GM12878 (cell line): ENCODE results near the gene UGGT1. TPM values are rescaled to one million over a fixed set of nuclear protein-coding genes. Genes with fewer than 3 reads are reported as not detected.

ENCODE experiments used
- ATAC-seq: fragments of 200-7000 bp; cut with Tn5 transposase; 3 replicates; pipeline ENCODE4 v1.9.1; 2020; ENCODE audit warnings: mild to moderate bottlenecking, moderate library complexity
- BruUV-seq: library from RNA; stranded (reverse); fragments of 400-500 nt; replicated peaks from 2 replicates; lab custom pipeline; 2021; lab: Mats Ljungman, UMichigan
- CTCF ChIA-PET: fragments of 300-600 bp; sonication (Branson Sonifier 250); formaldehyde crosslinking; extraction: SDS; loops from one replicate; lab custom pipeline; 2021; ENCODE audit warnings: inconsistent platforms; lab: Yijun Ruan, JAX
- POLR2A ChIA-PET: fragments of 350-600 bp; formaldehyde crosslinking; extraction: SDS; loops from one replicate; lab custom pipeline; 2021; ENCODE audit warnings: inconsistent platforms; lab: Charles Lee
- RAD21 ChIA-PET: fragments of 300-600 bp; sonication (Branson Sonifier 250); formaldehyde crosslinking; loops from one replicate; lab custom pipeline; 2023; ENCODE audit warnings: antibody characterized with exemption; ENCODE audit not compliant: unreplicated experiment; lab: Charles Lee
- SMC1A ChIA-PET: fragments of 300-600 bp; sonication (Branson Sonifier 250); formaldehyde crosslinking; loops from one replicate; lab custom pipeline; 2023; ENCODE audit not compliant: unreplicated experiment, uncharacterized antibody; lab: Charles Lee
- DNase-seq: peaks from one replicate; pipeline ENCODE4 v3.0.0-alpha.2; 2011; ENCODE audit warnings: low read depth, low spot score
- FAIRE-seq: peaks from 3 replicates; lab custom pipeline; 2011; peaks lifted over from hg19 to GRCh38; lab: Jason Lieb, UNC
- H2AFZ ChIP-seq: 2 replicates; pipeline ENCODE4 v1.6.0; 2011; ENCODE audit warnings: low read depth, low read length, control low read depth; ENCODE audit not compliant: control insufficient read depth
- H3K27ac ChIP-seq: 2 replicates; pipeline ENCODE4 v1.5.1; 2011; ENCODE audit warnings: control low read depth; ENCODE audit not compliant: control insufficient read depth, insufficient read depth
- H3K27me3 ChIP-seq, 2 experiments: replicated peaks in 1 of 2; 2 replicates each; pipeline versions ENCODE4 v1.6.0 to v1.6.1; 2011; ENCODE audit warnings: low read length in 1 of 2; ENCODE audit not compliant: control insufficient read depth in 2 of 2, insufficient read depth in 2 of 2
- H3K36me3 ChIP-seq, 2 experiments: 2 replicates each; pipeline ENCODE4 v1.5.1; 2011; ENCODE audit warnings: low read length in 1 of 2; ENCODE audit not compliant: control insufficient read depth in 2 of 2, insufficient read depth in 2 of 2
- H3K4me1 ChIP-seq: 2 replicates; pipeline ENCODE4 v1.6.1; 2011; ENCODE audit warnings: mild to moderate bottlenecking, low read length, moderate library complexity, mixed read lengths; ENCODE audit not compliant: control insufficient read depth, insufficient read depth
- H3K4me2 ChIP-seq: 2 replicates; pipeline ENCODE4 v1.6.0; 2011; ENCODE audit warnings: control low read depth; ENCODE audit not compliant: control insufficient read depth, insufficient read depth
- H3K4me3 ChIP-seq: fragments of 200-600 bp; sonication (generic); 2 replicates; pipeline ENCODE4 v1.5.1; 2016
- H3K79me2 ChIP-seq: 2 replicates; pipeline ENCODE4 v1.6.0; 2011; ENCODE audit warnings: low read length; ENCODE audit not compliant: control insufficient read depth, insufficient read depth
- H3K9ac ChIP-seq: 2 replicates; pipeline ENCODE4 v1.8.0; 2011; ENCODE audit warnings: low read length, control low read depth, mixed read lengths; ENCODE audit not compliant: control insufficient read depth, insufficient read depth
- H3K9me3 ChIP-seq: replicated peaks from 3 replicates; pipeline ENCODE4 v1.5.1; 2011; ENCODE audit warnings: mild to moderate bottlenecking, low read length; ENCODE audit not compliant: control insufficient read depth, insufficient read depth
- H4K20me1 ChIP-seq: 2 replicates; pipeline ENCODE4 v1.6.0; 2011; ENCODE audit not compliant: control insufficient read depth, insufficient read depth
- ASH2L ChIP-seq: fragments of 300-600, 200-600 bp; sonication (generic); IDR thresholded peaks from 2 replicates; pipeline ENCODE4 v1.6.1; 2017; ENCODE audit warnings: low read depth, mild to moderate bottlenecking, borderline replicate concordance
- ATF7 ChIP-seq: fragments of 450-650 bp; IDR thresholded peaks from 2 replicates; pipeline ENCODE4 v1.6.1; 2016; ENCODE audit warnings: low read depth, mild to moderate bottlenecking
- BMI1 ChIP-seq: fragments of 450-650 bp; IDR thresholded peaks from 2 replicates; pipeline ENCODE4 v1.6.1; 2016; ENCODE audit warnings: mild to moderate bottlenecking, moderate library complexity, borderline replicate concordance
- EGR1 ChIP-seq, 2 experiments: IDR thresholded peaks; 1 replicate in 1 of 2; 2 replicates in 1 of 2; pipeline ENCODE4 v1.6.1; 2011 to 2012; ENCODE audit warnings: low read depth in 2 of 2, low read length in 2 of 2, borderline replicate concordance in 1 of 2, mild to moderate bottlenecking in 1 of 2, moderate library complexity in 1 of 2
- SMARCA5 ChIP-seq: fragments of 450-650 bp; IDR thresholded peaks from 2 replicates; pipeline ENCODE4 v1.6.1; 2017; ENCODE audit warnings: mild to moderate bottlenecking
- ZZZ3 ChIP-seq: IDR thresholded peaks from 2 replicates; pipeline ENCODE4 v1.6.1; 2011; ENCODE audit warnings: low read depth; ENCODE audit not compliant: control insufficient read depth, insufficient read length
- WGBS: methylation state at CpG from one replicate; pipeline ENCODE4 v1.1.6; 2016; ENCODE audit warnings: low lambda C conversion rate; ENCODE audit not compliant: insufficient replicate concordance, insufficient coverage; ENCODE audit errors: missing lambda C conversion rate; 5-methylcytosine and 5-hydroxymethylcytosine counted together
- in situ Hi-C: fragments of 300-500 bp; cut with MboI; formaldehyde crosslinking; loops from 9 replicates; pipeline ENCODE4 v1.14.3; 2018; ENCODE audit warnings: mixed read lengths
- intact Hi-C: fragments of 100-400 bp; cut with micrococcal nuclease; formaldehyde crosslinking; loops from one replicate; pipeline ENCODE4 v1.14.2; 2022; ENCODE audit not compliant: unreplicated experiment
- polyA plus RNA-seq, 11 experiments: library from polyadenylated mRNA; depleted of rRNA in 4 of 11; unstranded in 6 of 11; stranded (reverse) in 5 of 11; fragments of >200 nt; fragmentation: Nextera tagmentation in 4 of 11; fragmentation: Illumina TruSeq in 1 of 11; extraction: Ambion mirVana in 4 of 11; extraction: Trizol in 1 of 11; gene quantifications; 1 replicate in 1 of 11; 2 replicates in 10 of 11; pipeline versions ENCODE4 v1.2.1 to v1.2.3, GENCODE V29; 2011 to 2016; ENCODE audit warnings: inconsistent platforms in 2 of 11, missing spikeins in 2 of 11, low read depth in 1 of 11
- total RNA-seq, 4 experiments: library from RNA; depleted of rRNA in 3 of 4; stranded (reverse); fragments of >200 nt in 3 of 4; fragmentation: Illumina TruSeq in 1 of 4; extraction: Trizol in 1 of 4; gene quantifications; 2 replicates each; pipeline versions ENCODE4 v1.2.1 to v1.2.3, GENCODE V29; 2013 to 2021
- TF ChIP-seq, protein P1 (sequence below): fragments of 450-650 bp; IDR thresholded peaks from 2 replicates; pipeline ENCODE4 v1.6.1; 2018; ENCODE audit warnings: mild to moderate bottlenecking, low read depth, moderate library complexity; ENCODE audit not compliant: partially characterized antibody

UGGT1 gene
- total and polyA plus RNA-seq, 10 of the 15 experiments (the other 5 are each of a cell fraction or from before 2014, with no cell fraction given): 4.1 to 49.8 (median 28.5) TPM

DNA sequence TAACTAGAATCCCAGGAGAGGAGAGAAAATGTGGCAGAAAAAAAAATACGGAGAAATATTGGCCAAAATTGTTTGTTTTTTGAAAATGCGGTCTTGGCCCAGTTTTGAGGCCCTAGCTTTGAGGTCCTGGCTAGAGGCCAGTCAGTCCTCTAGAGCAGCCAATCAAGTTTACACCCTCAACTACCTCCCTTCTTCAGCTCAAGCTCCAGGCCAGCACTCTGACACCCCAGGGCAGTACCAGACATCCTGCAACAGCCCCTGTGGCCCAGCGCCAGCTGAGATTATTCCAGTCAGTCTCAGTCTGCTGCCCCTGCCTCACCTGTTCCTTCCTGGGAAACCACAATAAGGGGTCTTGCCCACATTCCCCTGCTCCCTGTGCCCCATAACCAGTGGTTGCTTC is 107.7 kb downstream of the UGGT1 start (continued):
- TF ChIP-seq ZZZ3 (no peak), SMARCA5 (no peak)

DNA sequence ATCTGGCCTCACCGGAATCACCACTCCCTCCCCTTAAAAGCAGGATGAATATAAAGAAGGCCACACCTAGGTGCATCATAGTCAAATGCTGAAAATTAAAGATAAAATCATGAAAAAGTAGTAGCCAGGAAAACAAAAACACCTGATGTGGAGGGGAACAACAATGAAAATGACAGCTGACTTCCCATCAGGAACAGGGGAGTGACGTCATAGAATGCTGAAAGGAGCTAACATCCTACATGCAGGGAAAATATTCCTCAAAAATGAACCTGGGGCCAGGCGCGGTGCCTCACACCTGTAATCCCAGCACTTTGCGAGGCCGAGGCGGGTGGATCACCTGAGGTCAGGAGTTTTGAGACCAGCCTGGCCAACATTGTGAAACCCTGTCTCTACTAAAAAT is 108.1 kb downstream of the UGGT1 start:
- no peak overlapping the region for H2AFZ ChIP-seq
- in situ Hi-C loops: no loop called here
- CTCF ChIA-PET: no interaction called here
- DNase-seq: no peak
- H4K20me1 ChIP-seq: no peaks in the 10 kb centered on the region
- peaks cover 3% of the 10 kb centered on the region; the same call in 1 of the 2 replicates for H3K4me1 ChIP-seq
- WGBS: 85% methylated on average over 7 of the region's 7 CpGs
- no peak overlapping the region for H3K4me2 ChIP-seq
- no peak overlapping the region for H3K9ac ChIP-seq
- no peaks in the 10 kb centered on the region for H3K27me3 ChIP-seq
- ATAC-seq: no peak
- POLR2A ChIA-PET: no interaction called here
- no peak overlapping the region for H3K27ac ChIP-seq
- BruUV-seq: no TSS peak
- no peaks in the 10 kb centered on the region; a peak in 1 of 4 replicates for H3K36me3 ChIP-seq
- SMC1A ChIA-PET: interaction anchor here (0.7 kb wide), 1 partner anchor 40 kb away, joined by 3 read pairs; no protein-coding TSS in a partner anchor
- no peaks in the 10 kb centered on the region for H3K79me2 ChIP-seq
- no peaks in the 10 kb centered on the region for H3K9me3 ChIP-seq
- RAD21 ChIA-PET: no interaction called here
- no peak for FAIRE-seq
- intact Hi-C loops: no loop called here
- TF ChIP-seq EGR1 (IDR thresholded peaks at IDR 0.05; ENCODE audit: borderline replicate concordance in 1 of 2, low read depth in 2 of 2, low read length in 2 of 2): no peak
- peak; percentile 23; the same call in 1 of the 2 replicates for TF ChIP-seq ATF7
- TF ChIP-seq ASH2L: no peak
- TF ChIP-seq, protein P1, sequence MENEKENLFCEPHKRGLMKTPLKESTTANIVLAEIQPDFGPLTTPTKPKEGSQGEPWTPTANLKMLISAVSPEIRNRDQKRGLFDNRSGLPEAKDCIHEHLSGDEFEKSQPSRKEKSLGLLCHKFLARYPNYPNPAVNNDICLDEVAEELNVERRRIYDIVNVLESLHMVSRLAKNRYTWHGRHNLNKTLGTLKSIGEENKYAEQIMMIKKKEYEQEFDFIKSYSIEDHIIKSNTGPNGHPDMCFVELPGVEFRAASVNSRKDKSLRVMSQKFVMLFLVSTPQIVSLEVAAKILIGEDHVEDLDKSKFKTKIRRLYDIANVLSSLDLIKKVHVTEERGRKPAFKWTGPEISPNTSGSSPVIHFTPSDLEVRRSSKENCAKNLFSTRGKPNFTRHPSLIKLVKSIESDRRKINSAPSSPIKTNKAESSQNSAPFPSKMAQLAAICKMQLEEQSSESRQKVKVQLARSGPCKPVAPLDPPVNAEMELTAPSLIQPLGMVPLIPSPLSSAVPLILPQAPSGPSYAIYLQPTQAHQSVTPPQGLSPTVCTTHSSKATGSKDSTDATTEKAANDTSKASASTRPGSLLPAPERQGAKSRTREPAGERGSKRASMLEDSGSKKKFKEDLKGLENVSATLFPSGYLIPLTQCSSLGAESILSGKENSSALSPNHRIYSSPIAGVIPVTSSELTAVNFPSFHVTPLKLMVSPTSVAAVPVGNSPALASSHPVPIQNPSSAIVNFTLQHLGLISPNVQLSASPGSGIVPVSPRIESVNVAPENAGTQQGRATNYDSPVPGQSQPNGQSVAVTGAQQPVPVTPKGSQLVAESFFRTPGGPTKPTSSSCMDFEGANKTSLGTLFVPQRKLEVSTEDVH: no peak
- TF ChIP-seq BMI1: no peak
- H3K4me3 ChIP-seq: no peak overlapping the region
